ENCODE measurements around the gene FIBCD1.

Gene FIBCD1

GRCh38 chr9:130895038-130895437 is 44.0 kb downstream of the FIBCD1 start:
- no peak for DNase-seq (ENCODE audit: low read depth)

GRCh38 chr9:130894546-130894945 is 44.5 kb downstream of the FIBCD1 start:
- DNase-seq (ENCODE audit: low read depth): no peak

- no peak for DNase-seq (ENCODE audit: low read depth)
Observed at GRCh38 chr9:130893341-130894101, 45.5 kb downstream of the FIBCD1 start.

GRCh38 chr9:130892477-130893304 is 46.4 kb downstream of the FIBCD1 start:
- DNase-seq (ENCODE audit: low read depth): no peak

- no peak for DNase-seq (ENCODE audit: low read depth)
Observed at GRCh38 chr9:130891688-130892476, 47.2 kb downstream of the FIBCD1 start.

GRCh38 chr9:130890870-130891687 is 48.0 kb downstream of the FIBCD1 start:
- no peak for DNase-seq (ENCODE audit: low read depth)

- no peak for DNase-seq (ENCODE audit: low read depth)
Observed at GRCh38 chr9:130890124-130890523, 48.9 kb downstream of the FIBCD1 start.

GRCh38 chr9:130888146-130888885 is 50.7 kb downstream of the FIBCD1 start:
- no peak for DNase-seq (ENCODE audit: low read depth)

- no peak for DNase-seq (ENCODE audit: low read depth)
Observed at GRCh38 chr9:130887494-130888144, 51.4 kb downstream of the FIBCD1 start.

GRCh38 chr9:130886981-130887380 is 52.1 kb downstream of the FIBCD1 start:
- DNase-seq (ENCODE audit: low read depth): no peak

- no peak for DNase-seq (ENCODE audit: low read depth)
Observed at GRCh38 chr9:130885484-130886375, 53.3 kb downstream of the FIBCD1 start.

- DNase-seq (ENCODE audit: low read depth): no peak
Observed at GRCh38 chr9:130884542-130885483, 54.2 kb downstream of the FIBCD1 start.

GRCh38 chr9:130884111-130884531 is 54.9 kb downstream of the FIBCD1 start:
- DNase-seq (ENCODE audit: low read depth): no peak

GRCh38 chr9:130883479-130883878 is 55.6 kb downstream of the FIBCD1 start:
- no peak for DNase-seq (ENCODE audit: low read depth)

- DNase-seq (ENCODE audit: low read depth): no peak
Observed at GRCh38 chr9:130882696-130883225, 56.3 kb downstream of the FIBCD1 start.

GRCh38 chr9:130881516-130881915 is 57.5 kb downstream of the FIBCD1 start:
- no peak for DNase-seq (ENCODE audit: low read depth)

- no peak for DNase-seq (ENCODE audit: low read depth)
Observed at GRCh38 chr9:130880599-130881220, 58.3 kb downstream of the FIBCD1 start.

Data from stimulated activated CD8-positive, alpha-beta memory T cell treated with anti-CD3 and anti-CD28 coated beads, Interleukin-7, amount 100 ng/mL, for 24 hours (primary cell).